ENCODE results near the gene GRID1. TPM values are rescaled to one million over a fixed set of nuclear protein-coding genes. Genes with fewer than 3 reads are reported as not detected.

Gene GRID1
- polyA plus RNA-seq, 1 experiment, result 0.49 TPM

- Histone ChIP-seq H3K4me3 (ENCODE audit: low read depth, low read length) (no peak overlapping the region), H3K36me3 (ENCODE audit: control insufficient read depth, insufficient read depth, low read length) (no peaks in the 10 kb centered on the region), H3K27me3 (ENCODE audit: control insufficient read depth, insufficient read depth, low read length) (no peaks in the 10 kb centered on the region)
- no peak for DNase-seq (ENCODE audit: low read depth)
- CTCF ChIA-PET, result no interaction called here
- POLR2A ChIA-PET, result no interaction called here
- TF ChIP-seq, protein P1, sequence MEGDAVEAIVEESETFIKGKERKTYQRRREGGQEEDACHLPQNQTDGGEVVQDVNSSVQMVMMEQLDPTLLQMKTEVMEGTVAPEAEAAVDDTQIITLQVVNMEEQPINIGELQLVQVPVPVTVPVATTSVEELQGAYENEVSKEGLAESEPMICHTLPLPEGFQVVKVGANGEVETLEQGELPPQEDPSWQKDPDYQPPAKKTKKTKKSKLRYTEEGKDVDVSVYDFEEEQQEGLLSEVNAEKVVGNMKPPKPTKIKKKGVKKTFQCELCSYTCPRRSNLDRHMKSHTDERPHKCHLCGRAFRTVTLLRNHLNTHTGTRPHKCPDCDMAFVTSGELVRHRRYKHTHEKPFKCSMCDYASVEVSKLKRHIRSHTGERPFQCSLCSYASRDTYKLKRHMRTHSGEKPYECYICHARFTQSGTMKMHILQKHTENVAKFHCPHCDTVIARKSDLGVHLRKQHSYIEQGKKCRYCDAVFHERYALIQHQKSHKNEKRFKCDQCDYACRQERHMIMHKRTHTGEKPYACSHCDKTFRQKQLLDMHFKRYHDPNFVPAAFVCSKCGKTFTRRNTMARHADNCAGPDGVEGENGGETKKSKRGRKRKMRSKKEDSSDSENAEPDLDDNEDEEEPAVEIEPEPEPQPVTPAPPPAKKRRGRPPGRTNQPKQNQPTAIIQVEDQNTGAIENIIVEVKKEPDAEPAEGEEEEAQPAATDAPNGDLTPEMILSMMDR (IDR thresholded peaks at IDR 0.05; ENCODE audit: insufficient read depth, low read depth, low read length), result no peak
These were observed 336.3 kb downstream of the GRID1 start for GRCh38 chr10:86030312-86030711.

DNA sequence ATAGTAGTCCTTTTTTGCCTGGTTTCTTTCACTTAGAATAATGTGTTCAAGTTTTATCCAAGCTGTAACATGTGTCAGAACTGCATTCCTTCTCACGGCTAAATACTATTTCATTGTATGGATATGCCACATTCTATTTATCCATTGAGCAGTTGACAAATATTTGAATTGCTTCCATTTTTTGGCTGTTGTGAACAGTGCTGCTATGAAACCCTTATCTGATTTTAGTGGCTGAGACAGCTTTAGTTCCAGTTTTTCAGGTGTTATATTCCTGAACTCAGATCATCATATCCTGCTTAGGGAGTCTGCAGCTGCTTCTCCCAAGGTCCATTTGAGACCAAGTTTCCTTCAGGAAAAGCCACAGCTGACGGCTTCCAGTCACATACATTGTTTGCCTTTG, 339.2 kb downstream of the GRID1 start:
- H3K4me3 ChIP-seq (ENCODE audit: low read depth, low read length), result no peak overlapping the region
- CTCF ChIA-PET, result no interaction called here
- no peaks in the 10 kb centered on the region for H3K27me3 ChIP-seq (ENCODE audit: control insufficient read depth, insufficient read depth, low read length)
- H3K36me3 ChIP-seq (ENCODE audit: control insufficient read depth, insufficient read depth, low read length), result no peaks in the 10 kb centered on the region
- DNase-seq (ENCODE audit: low read depth), result no peak
- TF ChIP-seq, protein P1 (IDR thresholded peaks at IDR 0.05; ENCODE audit: insufficient read depth, low read depth, low read length), result no peak
- POLR2A ChIA-PET, result no interaction called here

GRCh38 chr10:86025509-86025908, 341.1 kb downstream of the GRID1 start:
- Histone ChIP-seq H3K27me3 (ENCODE audit: control insufficient read depth, insufficient read depth, low read length) (no peaks in the 10 kb centered on the region), H3K36me3 (ENCODE audit: control insufficient read depth, insufficient read depth, low read length) (no peaks in the 10 kb centered on the region), H3K4me3 (ENCODE audit: low read depth, low read length) (no peak overlapping the region)
- ChIA-PET CTCF (no interaction called here), POLR2A (no interaction called here)
- TF ChIP-seq, protein P1 (IDR thresholded peaks at IDR 0.05; ENCODE audit: insufficient read depth, low read depth, low read length), result no peak
- DNase-seq (ENCODE audit: low read depth), result no peak

- Histone ChIP-seq H3K36me3 (ENCODE audit: control insufficient read depth, insufficient read depth, low read length) (no peaks in the 10 kb centered on the region), H3K4me3 (ENCODE audit: low read depth, low read length) (no peak overlapping the region), H3K27me3 (ENCODE audit: control insufficient read depth, insufficient read depth, low read length) (no peaks in the 10 kb centered on the region)
- TF ChIP-seq, protein P1 (IDR thresholded peaks at IDR 0.05; ENCODE audit: insufficient read depth, low read depth, low read length), result no peak
- ChIA-PET CTCF (no interaction called here), POLR2A (no interaction called here)
- DNase-seq (ENCODE audit: low read depth), result no peak
These were observed 342.1 kb downstream of the GRID1 start for GRCh38 chr10:86024281-86025041.

DNA sequence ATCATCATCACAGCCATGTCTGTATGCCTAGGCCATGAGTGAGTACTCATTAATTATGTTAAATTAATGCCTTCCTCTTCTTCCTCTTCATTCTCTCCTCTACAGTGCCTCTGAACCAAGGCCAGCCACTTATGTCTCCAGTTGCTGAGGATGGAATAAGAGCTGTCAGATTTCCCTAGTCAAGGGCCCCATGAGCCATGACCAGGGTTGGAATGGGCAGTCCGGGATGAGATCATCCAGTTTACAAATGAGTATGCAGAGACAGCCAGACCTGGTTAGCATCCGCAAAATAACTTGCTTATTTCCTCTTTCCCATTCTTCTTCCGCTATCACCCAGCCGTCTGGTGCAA, 342.7 kb downstream of the GRID1 start:
- Histone ChIP-seq H3K36me3 (ENCODE audit: control insufficient read depth, insufficient read depth, low read length) (no peaks in the 10 kb centered on the region), H3K4me3 (ENCODE audit: low read depth, low read length) (no peak overlapping the region), H3K27me3 (ENCODE audit: control insufficient read depth, insufficient read depth, low read length) (no peaks in the 10 kb centered on the region)
- DNase-seq (ENCODE audit: low read depth), result no peak
- POLR2A ChIA-PET, result no interaction called here
- CTCF ChIA-PET, result no interaction called here
- TF ChIP-seq, protein P1 (IDR thresholded peaks at IDR 0.05; ENCODE audit: insufficient read depth, low read depth, low read length), result no peak
